Measurements from ENCODE around the gene DERL3.
A peak's percentile ranks its signal among the peaks of the same experiment; 100 is the strongest.
"Not testable (repeated sequence)": the region's sequence is repeated elsewhere in the genome, so short reads cannot be mapped to it uniquely, and the experiment has no call there.

DERL3 gene

GRCh38 chr22:23838681-23839468, at the start of gene DERL3:
TSS of gene DERL3 (minus strand) at chr22:23839006. CDS start at chr22:23838987, 19 bp downstream.
- Histone ChIP-seq H3K4me1 (ENCODE audit: control insufficient read depth in 5 of 5, insufficient read depth in 5 of 5, low read length in 5 of 5) (peaks cover 2 to 40% (median 31%) of the 10 kb centered on the region in 5 donors), H3K9me3 (ENCODE audit: control insufficient read depth in 5 of 5, low read length in 5 of 5) (no peaks in the 10 kb centered on the region), H3K27me3 (ENCODE audit: control insufficient read depth in 5 of 5, insufficient read depth in 4 of 5, low read length in 5 of 5) (no peaks in the 10 kb centered on the region)

GRCh38 chr22:23884140-23884539, 45.3 kb upstream of the DERL3 start:
- no peak overlapping the region for H3K9ac ChIP-seq (ENCODE audit: low read length in 5 of 5)
- no peak overlapping the region for H3K27ac ChIP-seq (ENCODE audit: low read depth, low read length)
- no peak overlapping the region for H3K4me3 ChIP-seq (ENCODE audit: low read depth in 1 of 5, low read length in 5 of 5)
- H3K4me1 ChIP-seq (ENCODE audit: control insufficient read depth in 5 of 5, insufficient read depth in 5 of 5, low read length in 5 of 5), result peaks cover 0 to 7% (median 0%) of the 10 kb centered on the region in 5 donors
- no peaks in the 10 kb centered on the region for H3K27me3 ChIP-seq (ENCODE audit: control insufficient read depth in 5 of 5, insufficient read depth in 4 of 5, low read length in 5 of 5)
- H3K9me3 ChIP-seq (ENCODE audit: control insufficient read depth in 5 of 5, low read length in 5 of 5), result no peaks in the 10 kb centered on the region
- peaks cover 0 to 10% (median 0%) of the 10 kb centered on the region in 5 donors for H3K36me3 ChIP-seq (ENCODE audit: control insufficient read depth in 5 of 5, insufficient read depth in 5 of 5, low read length in 5 of 5)

More at GRCh38 chr22:23838681-23839468, at the start of gene DERL3:
- peak within 1 kb of the TSS in 4 of 5 donors; percentile 60 to 71 (median 63) for H3K4me3 ChIP-seq (ENCODE audit: low read depth in 1 of 5, low read length in 5 of 5)
- peaks cover 0 to 25% (median 22%) of the 10 kb centered on the region in 5 donors for H3K36me3 ChIP-seq (ENCODE audit: control insufficient read depth in 5 of 5, insufficient read depth in 5 of 5, low read length in 5 of 5)
- no peak within 1 kb of the TSS for H3K9ac ChIP-seq (ENCODE audit: low read length in 5 of 5)
- H3K27ac ChIP-seq (ENCODE audit: low read depth, low read length), result no peak within 1 kb of the TSS

GRCh38 chr22:23883658-23884057, 44.9 kb upstream of the DERL3 start:
- Histone ChIP-seq H3K36me3 (ENCODE audit: control insufficient read depth in 5 of 5, insufficient read depth in 5 of 5, low read length in 5 of 5) (peaks cover 0 to 10% (median 0%) of the 10 kb centered on the region in 5 donors), H3K9ac (ENCODE audit: low read length in 5 of 5) (no peak overlapping the region)

DNA sequence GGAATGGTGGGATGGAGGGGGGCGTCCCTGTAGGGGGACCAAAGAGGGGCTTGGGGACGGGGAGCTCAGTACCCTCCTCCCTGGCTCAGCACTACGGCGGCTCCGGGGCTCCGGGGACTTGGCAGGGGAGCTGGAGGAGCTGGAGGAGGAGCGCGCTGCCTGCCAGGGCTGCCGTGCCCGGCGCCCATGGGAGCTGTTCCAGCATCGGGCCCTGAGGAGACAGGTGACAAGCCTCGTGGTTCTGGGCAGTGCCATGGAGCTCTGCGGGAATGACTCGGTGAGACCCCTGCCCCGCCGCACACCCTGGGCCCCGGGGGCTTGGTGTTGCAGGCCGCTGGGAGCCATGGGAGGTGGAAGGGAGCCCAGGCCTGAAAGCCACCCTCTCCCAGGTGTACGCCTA, 43.6 kb upstream of the DERL3 start:
- H3K27ac ChIP-seq (ENCODE audit: low read depth, low read length), result no peak overlapping the region
- no peak overlapping the region for H3K4me3 ChIP-seq (ENCODE audit: low read depth in 1 of 5, low read length in 5 of 5)
- H3K9me3 ChIP-seq (ENCODE audit: control insufficient read depth in 5 of 5, low read length in 5 of 5), result no peaks in the 10 kb centered on the region
- H3K36me3 ChIP-seq (ENCODE audit: control insufficient read depth in 5 of 5, insufficient read depth in 5 of 5, low read length in 5 of 5), result peaks cover 0 to 17% (median 6%) of the 10 kb centered on the region in 5 donors
- H3K9ac ChIP-seq (ENCODE audit: low read length in 5 of 5), result no peak overlapping the region
- H3K4me1 ChIP-seq (ENCODE audit: control insufficient read depth in 5 of 5, insufficient read depth in 5 of 5, low read length in 5 of 5), result no peaks in the 10 kb centered on the region
- no peaks in the 10 kb centered on the region for H3K27me3 ChIP-seq (ENCODE audit: control insufficient read depth in 5 of 5, insufficient read depth in 4 of 5, low read length in 5 of 5)

More at GRCh38 chr22:23883658-23884057, 44.9 kb upstream of the DERL3 start:
- H3K9me3 ChIP-seq (ENCODE audit: control insufficient read depth in 5 of 5, low read length in 5 of 5), result no peaks in the 10 kb centered on the region
- peaks cover 0 to 6% (median 0%) of the 10 kb centered on the region in 5 donors for H3K4me1 ChIP-seq (ENCODE audit: control insufficient read depth in 5 of 5, insufficient read depth in 5 of 5, low read length in 5 of 5)
- no peak overlapping the region for H3K4me3 ChIP-seq (ENCODE audit: low read depth in 1 of 5, low read length in 5 of 5)
- no peak overlapping the region for H3K27ac ChIP-seq (ENCODE audit: low read depth, low read length)
- H3K27me3 ChIP-seq (ENCODE audit: control insufficient read depth in 5 of 5, insufficient read depth in 4 of 5, low read length in 5 of 5), result no peaks in the 10 kb centered on the region

DNA sequence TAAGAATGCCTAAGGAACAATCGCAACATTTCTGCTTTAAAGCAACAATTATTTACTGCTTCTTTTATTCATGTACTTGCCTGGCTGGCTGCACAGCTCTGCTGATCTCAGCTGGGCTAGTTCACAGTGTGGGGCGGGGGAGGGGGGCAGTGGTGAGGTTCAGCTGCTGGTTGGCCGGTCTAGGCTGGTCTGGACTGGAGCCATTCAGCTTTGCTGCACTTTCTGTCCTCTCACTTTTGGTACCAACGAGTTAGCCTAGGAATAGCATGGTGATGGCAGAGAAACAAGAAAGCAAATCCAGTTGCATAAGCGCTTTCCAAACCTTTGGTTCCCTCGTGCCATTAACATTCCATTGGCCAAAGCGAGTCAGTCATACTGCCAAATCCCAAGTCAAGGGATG, 39.4 kb upstream of the DERL3 start:
- H3K36me3 ChIP-seq (ENCODE audit: control insufficient read depth in 5 of 5, insufficient read depth in 5 of 5, low read length in 5 of 5), result peaks cover 5 to 37% (median 17%) of the 10 kb centered on the region in 5 donors
- no peak overlapping the region for H3K9ac ChIP-seq (ENCODE audit: low read length in 5 of 5)
- no peak overlapping the region for H3K27ac ChIP-seq (ENCODE audit: low read depth, low read length)
- no peaks in the 10 kb centered on the region for H3K27me3 ChIP-seq (ENCODE audit: control insufficient read depth in 5 of 5, insufficient read depth in 4 of 5, low read length in 5 of 5)
- no peaks in the 10 kb centered on the region for H3K9me3 ChIP-seq (ENCODE audit: control insufficient read depth in 5 of 5, low read length in 5 of 5)
- no peak overlapping the region for H3K4me3 ChIP-seq (ENCODE audit: low read depth in 1 of 5, low read length in 5 of 5)
- no peaks in the 10 kb centered on the region for H3K4me1 ChIP-seq (ENCODE audit: control insufficient read depth in 5 of 5, insufficient read depth in 5 of 5, low read length in 5 of 5)

- Histone ChIP-seq H3K36me3 (ENCODE audit: control insufficient read depth in 5 of 5, insufficient read depth in 5 of 5, low read length in 5 of 5) (peaks cover 5 to 34% (median 17%) of the 10 kb centered on the region in 5 donors), H3K4me3 (ENCODE audit: low read depth in 1 of 5, low read length in 5 of 5) (no peak overlapping the region), H3K9me3 (ENCODE audit: control insufficient read depth in 5 of 5, low read length in 5 of 5) (no peaks in the 10 kb centered on the region), H3K27ac (ENCODE audit: low read depth, low read length) (no peak overlapping the region), H3K9ac (ENCODE audit: low read length in 5 of 5) (no peak overlapping the region), H3K27me3 (ENCODE audit: control insufficient read depth in 5 of 5, insufficient read depth in 4 of 5, low read length in 5 of 5) (no peaks in the 10 kb centered on the region), H3K4me1 (ENCODE audit: control insufficient read depth in 5 of 5, insufficient read depth in 5 of 5, low read length in 5 of 5) (no peaks in the 10 kb centered on the region)
Observed at GRCh38 chr22:23877566-23877965, 38.8 kb upstream of the DERL3 start.

DNA sequence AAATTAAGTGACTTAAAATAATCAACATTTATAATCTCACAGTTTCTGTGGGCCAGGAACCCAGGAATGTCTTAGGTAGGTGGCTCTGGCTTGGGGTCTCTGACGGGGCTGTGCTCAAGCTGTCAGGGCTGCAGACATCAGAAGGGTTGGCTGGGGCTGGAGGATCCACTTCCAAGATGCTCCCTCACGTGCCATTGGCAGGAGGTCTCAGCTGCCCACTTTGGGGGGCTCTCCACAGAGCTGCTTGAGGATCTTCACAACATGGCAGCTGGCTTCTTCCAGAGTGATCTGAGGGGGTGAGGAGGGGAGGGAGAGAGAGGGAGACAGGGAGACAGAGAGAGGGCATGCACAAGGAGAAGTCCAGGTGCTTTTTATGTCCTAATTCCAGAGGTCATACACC, 37.0 kb upstream of the DERL3 start:
- Histone ChIP-seq H3K36me3 (ENCODE audit: control insufficient read depth in 5 of 5, insufficient read depth in 5 of 5, low read length in 5 of 5) (peaks cover 5 to 27% (median 16%) of the 10 kb centered on the region in 5 donors), H3K27ac (ENCODE audit: low read depth, low read length) (no peak overlapping the region), H3K9ac (ENCODE audit: low read length in 5 of 5) (no peak overlapping the region), H3K4me3 (ENCODE audit: low read depth in 1 of 5, low read length in 5 of 5) (no peak overlapping the region), H3K4me1 (ENCODE audit: control insufficient read depth in 5 of 5, insufficient read depth in 5 of 5, low read length in 5 of 5) (no peaks in the 10 kb centered on the region), H3K9me3 (ENCODE audit: control insufficient read depth in 5 of 5, low read length in 5 of 5) (no peaks in the 10 kb centered on the region), H3K27me3 (ENCODE audit: control insufficient read depth in 5 of 5, insufficient read depth in 4 of 5, low read length in 5 of 5) (no peaks in the 10 kb centered on the region)

- peaks cover 5 to 31% (median 16%) of the 10 kb centered on the region in 5 donors for H3K36me3 ChIP-seq (ENCODE audit: control insufficient read depth in 5 of 5, insufficient read depth in 5 of 5, low read length in 5 of 5)
- H3K4me3 ChIP-seq (ENCODE audit: low read depth in 1 of 5, low read length in 5 of 5), result no peak overlapping the region
Observed at GRCh38 chr22:23874871-23875270, 36.1 kb upstream of the DERL3 start.

DNA sequence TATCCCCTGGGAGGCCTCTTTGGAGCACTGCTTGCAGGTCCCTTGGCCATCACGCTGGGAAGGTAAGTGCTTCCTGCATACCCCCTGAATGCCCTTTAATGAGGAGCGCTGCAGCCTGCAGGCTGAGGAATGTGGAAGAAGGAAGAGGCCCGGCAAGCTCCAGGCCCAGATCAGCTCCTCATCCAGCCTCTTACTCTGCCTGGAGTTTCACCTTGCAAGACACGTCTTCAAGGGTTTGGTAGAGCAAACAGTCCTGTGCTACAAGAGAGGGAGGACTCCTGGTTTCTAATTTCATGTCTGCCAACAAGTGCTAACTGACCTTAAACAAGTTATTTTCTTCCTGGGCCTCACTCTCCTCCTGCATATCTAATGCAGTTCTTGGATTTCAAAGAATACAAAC, 29.8 kb upstream of the DERL3 start:
- Histone ChIP-seq H3K27ac (ENCODE audit: low read depth, low read length) (no peak overlapping the region), H3K36me3 (ENCODE audit: control insufficient read depth in 5 of 5, insufficient read depth in 5 of 5, low read length in 5 of 5) (peaks cover 0 to 30% (median 15%) of the 10 kb centered on the region in 5 donors), H3K9ac (ENCODE audit: low read length in 5 of 5) (no peak overlapping the region), H3K27me3 (ENCODE audit: control insufficient read depth in 5 of 5, insufficient read depth in 4 of 5, low read length in 5 of 5) (no peaks in the 10 kb centered on the region), H3K9me3 (ENCODE audit: control insufficient read depth in 5 of 5, low read length in 5 of 5) (no peaks in the 10 kb centered on the region), H3K4me1 (ENCODE audit: control insufficient read depth in 5 of 5, insufficient read depth in 5 of 5, low read length in 5 of 5) (no peaks in the 10 kb centered on the region), H3K4me3 (ENCODE audit: low read depth in 1 of 5, low read length in 5 of 5) (no peak overlapping the region)

More at GRCh38 chr22:23874871-23875270, 36.1 kb upstream of the DERL3 start:
- Histone ChIP-seq H3K9me3 (ENCODE audit: control insufficient read depth in 5 of 5, low read length in 5 of 5) (no peaks in the 10 kb centered on the region), H3K4me1 (ENCODE audit: control insufficient read depth in 5 of 5, insufficient read depth in 5 of 5, low read length in 5 of 5) (no peaks in the 10 kb centered on the region), H3K9ac (ENCODE audit: low read length in 5 of 5) (no peak overlapping the region), H3K27me3 (ENCODE audit: control insufficient read depth in 5 of 5, insufficient read depth in 4 of 5, low read length in 5 of 5) (no peaks in the 10 kb centered on the region), H3K27ac (ENCODE audit: low read depth, low read length) (no peak overlapping the region)

- not testable (repeated sequence) for H3K27me3 ChIP-seq (ENCODE audit: control insufficient read depth in 5 of 5, insufficient read depth in 4 of 5, low read length in 5 of 5); H3K9me3 ChIP-seq (ENCODE audit: control insufficient read depth in 5 of 5, low read length in 5 of 5); H3K9ac ChIP-seq (ENCODE audit: low read length in 5 of 5); H3K4me3 ChIP-seq (ENCODE audit: low read depth in 1 of 5, low read length in 5 of 5); H3K27ac ChIP-seq (ENCODE audit: low read depth, low read length); H3K4me1 ChIP-seq (ENCODE audit: control insufficient read depth in 5 of 5, insufficient read depth in 5 of 5, low read length in 5 of 5)
- H3K36me3 ChIP-seq (ENCODE audit: control insufficient read depth in 5 of 5, insufficient read depth in 5 of 5, low read length in 5 of 5), result peaks cover 0 to 31% (median 16%) of the 10 kb centered on the region in 5 donors
Observed at GRCh38 chr22:23864499-23865154, 25.8 kb upstream of the DERL3 start.
